Suprapubic skin (tissue), 4 donors: ENCODE data around the gene FKBP2.

Experiments
- EP300 ChIP-seq: sonication (generic); formaldehyde crosslinking; IDR thresholded peaks from one replicate; pipeline ENCODE4 v1.6.1; 2017; ENCODE audit warnings: antibody characterized with exemption
- POLR2A ChIP-seq, 2 donors: fragments of 450-650 bp; IDR thresholded peaks; one replicate each; pipeline ENCODE4 v1.6.1; 2017; ENCODE audit warnings: antibody characterized with exemption in 2 of 2, mild to moderate bottlenecking in 2 of 2, moderate library complexity in 2 of 2
- POLR2AphosphoS5 ChIP-seq, 3 donors: sonication (generic); formaldehyde crosslinking; IDR thresholded peaks; one replicate each; pipeline ENCODE4 v1.6.1; 2017; ENCODE audit warnings: antibody characterized with exemption in 3 of 3
- TF ChIP-seq, protein P1 (sequence below), 2 donors: fragments of 200-600 bp in 1 of 2; fragments of 450-650 bp in 1 of 2; sonication (generic) in 1 of 2; IDR thresholded peaks; one replicate each; pipeline ENCODE4 v1.5.1; 2016 to 2019; ENCODE audit warnings: antibody characterized with exemption in 2 of 2, mild to moderate bottlenecking in 1 of 2, moderate library complexity in 1 of 2

DNA sequence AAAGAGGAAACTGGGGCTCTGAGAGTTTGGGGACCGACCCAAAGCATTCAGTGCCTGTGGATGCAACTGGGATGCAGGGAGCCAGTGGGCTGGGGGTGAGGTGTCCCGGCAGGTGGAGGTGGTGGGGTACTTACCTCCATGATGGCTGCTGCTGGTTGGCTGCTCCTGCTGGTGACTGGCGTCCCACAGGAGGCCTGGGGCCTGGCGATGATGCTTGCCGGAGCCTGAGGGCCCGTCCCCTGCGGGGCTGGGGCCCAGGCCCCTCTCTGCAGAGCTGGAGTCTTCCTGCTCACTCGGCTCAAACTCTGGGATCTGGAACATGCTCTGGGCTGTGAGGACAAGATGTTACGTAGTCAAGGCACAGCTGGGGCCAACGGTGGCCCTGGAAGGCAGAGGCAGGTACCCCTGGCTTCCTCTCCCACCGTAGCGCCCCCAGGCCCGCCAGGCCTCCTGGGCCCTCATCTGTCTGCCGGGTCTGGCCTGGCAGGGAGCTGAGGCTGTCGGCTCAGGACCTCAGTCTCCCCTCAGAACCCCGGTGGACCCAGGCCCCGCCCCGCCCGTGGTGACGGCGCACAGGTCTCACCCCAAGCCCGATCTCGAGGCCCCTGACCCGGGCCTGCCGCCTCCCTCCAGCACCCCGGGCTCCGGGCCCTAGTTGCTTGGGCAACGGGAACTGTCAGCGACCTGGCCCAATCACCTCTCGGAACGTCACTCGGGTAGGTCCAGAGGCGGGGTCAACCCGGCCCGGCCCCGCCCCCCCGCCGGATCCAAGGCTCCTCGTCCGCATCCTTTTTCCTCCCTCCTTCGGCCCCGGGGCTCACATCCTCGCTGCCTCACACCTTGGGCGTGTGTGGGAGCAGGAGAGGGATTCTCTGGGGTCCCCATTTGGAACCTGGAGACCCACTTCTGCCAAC lies 43.4 kb downstream of the FKBP2 start, which contains the start of gene BAD:
- TF ChIP-seq, protein P1, sequence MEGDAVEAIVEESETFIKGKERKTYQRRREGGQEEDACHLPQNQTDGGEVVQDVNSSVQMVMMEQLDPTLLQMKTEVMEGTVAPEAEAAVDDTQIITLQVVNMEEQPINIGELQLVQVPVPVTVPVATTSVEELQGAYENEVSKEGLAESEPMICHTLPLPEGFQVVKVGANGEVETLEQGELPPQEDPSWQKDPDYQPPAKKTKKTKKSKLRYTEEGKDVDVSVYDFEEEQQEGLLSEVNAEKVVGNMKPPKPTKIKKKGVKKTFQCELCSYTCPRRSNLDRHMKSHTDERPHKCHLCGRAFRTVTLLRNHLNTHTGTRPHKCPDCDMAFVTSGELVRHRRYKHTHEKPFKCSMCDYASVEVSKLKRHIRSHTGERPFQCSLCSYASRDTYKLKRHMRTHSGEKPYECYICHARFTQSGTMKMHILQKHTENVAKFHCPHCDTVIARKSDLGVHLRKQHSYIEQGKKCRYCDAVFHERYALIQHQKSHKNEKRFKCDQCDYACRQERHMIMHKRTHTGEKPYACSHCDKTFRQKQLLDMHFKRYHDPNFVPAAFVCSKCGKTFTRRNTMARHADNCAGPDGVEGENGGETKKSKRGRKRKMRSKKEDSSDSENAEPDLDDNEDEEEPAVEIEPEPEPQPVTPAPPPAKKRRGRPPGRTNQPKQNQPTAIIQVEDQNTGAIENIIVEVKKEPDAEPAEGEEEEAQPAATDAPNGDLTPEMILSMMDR (IDR thresholded peaks at IDR 0.05), result no peak
- TF ChIP-seq POLR2A (IDR thresholded peaks at IDR 0.05) (peak in 1 of 2 donors; percentile 5), EP300 (no peak), POLR2AphosphoS5 (IDR thresholded peaks at IDR 0.05) (no peak)
